Brain microvascular endothelial cell (primary cell): ENCODE measurements around the gene SYNE1.

ENCODE experiments used
- DNase-seq: peaks from one replicate; pipeline ENCODE4 v3.0.0-alpha.2; 2020
- H3K27ac ChIP-seq: fragments of 250-450 bp; sonication (Bioruptor Pico); 2 replicates; pipeline ENCODE4 v1.5.1; 2020; ENCODE audit warnings: mild to moderate bottlenecking, moderate library complexity
- H3K27me3 ChIP-seq: fragments of 250-450 bp; sonication (Bioruptor Pico); replicated peaks from 2 replicates; pipeline ENCODE4 v1.5.1; 2020; ENCODE audit warnings: mild to moderate bottlenecking
- H3K36me3 ChIP-seq: fragments of 250-450 bp; sonication (Bioruptor Pico); replicated peaks from 2 replicates; pipeline ENCODE4 v1.5.1; 2020; ENCODE audit warnings: mild to moderate bottlenecking
- H3K4me3 ChIP-seq: 2 replicates; pipeline ENCODE4 v1.5.1; 2011; ENCODE audit warnings: low read depth, mild to moderate bottlenecking, control low read depth, low read length, moderate library complexity
- CTCF ChIP-seq: IDR thresholded peaks from 2 replicates; pipeline ENCODE4 v1.5.1; 2011; ENCODE audit warnings: low read depth, mild to moderate bottlenecking, moderate library complexity, low read length, control low read depth, inconsistent platforms; ENCODE audit errors: missing control alignments
- in situ Hi-C: cut with HindIII; loops from 2 replicates; pipeline ENCODE4 v1.10.0; 2017; ENCODE audit warnings: low sequenced_read_pairs, low pct_ligation_motif_present

Gene SYNE1

GRCh38 chr6:152151920-152152319, 485.2 kb downstream of the SYNE1 start:
- Histone ChIP-seq H3K27ac (no peak overlapping the region), H3K4me3 (no peak overlapping the region), H3K27me3 (no peaks in the 10 kb centered on the region), H3K36me3 (peaks cover 50% of the 10 kb centered on the region)
- DNase-seq = no peak
- in situ Hi-C loops = no loop called here
- no peak for TF ChIP-seq CTCF

GRCh38 chr6:152150196-152150595, 487.0 kb downstream of the SYNE1 start:
- DNase-seq = no peak
- no peak overlapping the region for H3K4me3 ChIP-seq
- TF ChIP-seq CTCF = no peak
- no peak overlapping the region for H3K27ac ChIP-seq
- H3K27me3 ChIP-seq = no peaks in the 10 kb centered on the region
- in situ Hi-C loops = no loop called here
- H3K36me3 ChIP-seq = peaks cover 46% of the 10 kb centered on the region

- in situ Hi-C loops = no loop called here
- no peak for TF ChIP-seq CTCF
- H3K4me3 ChIP-seq = no peak overlapping the region
- H3K27ac ChIP-seq = no peak overlapping the region
- no peak for DNase-seq
- H3K27me3 ChIP-seq = no peaks in the 10 kb centered on the region
- H3K36me3 ChIP-seq = peaks cover 45% of the 10 kb centered on the region
Observed at GRCh38 chr6:152148412-152148811, 488.8 kb downstream of the SYNE1 start.

GRCh38 chr6:152147269-152147668, 489.9 kb downstream of the SYNE1 start:
- Histone ChIP-seq H3K27ac (no peak overlapping the region), H3K4me3 (no peak overlapping the region), H3K36me3 (peaks cover 51% of the 10 kb centered on the region), H3K27me3 (no peaks in the 10 kb centered on the region)
- no peak for DNase-seq
- TF ChIP-seq CTCF = no peak
- in situ Hi-C loops = no loop called here

- Histone ChIP-seq H3K27me3 (no peaks in the 10 kb centered on the region), H3K27ac (no peak overlapping the region), H3K36me3 (peaks cover 42% of the 10 kb centered on the region), H3K4me3 (no peak overlapping the region)
- TF ChIP-seq CTCF = no peak
- peak; percentile 83 for DNase-seq
- in situ Hi-C loops = no loop called here
Observed at GRCh38 chr6:152146385-152146784, 490.8 kb downstream of the SYNE1 start.

- DNase-seq = no peak
- Histone ChIP-seq H3K4me3 (no peak overlapping the region), H3K27me3 (no peaks in the 10 kb centered on the region), H3K36me3 (peaks cover 38% of the 10 kb centered on the region), H3K27ac (no peak overlapping the region)
- in situ Hi-C loops = no loop called here
- TF ChIP-seq CTCF = no peak
Observed at GRCh38 chr6:152143359-152143758, 493.8 kb downstream of the SYNE1 start.
